Measurements from ENCODE around the gene ATOH1. TPM values are rescaled to one million over a fixed set of nuclear protein-coding genes. Genes with fewer than 3 reads are reported as not detected.

ATOH1 gene
- total RNA-seq, 4 donors from 2014 or later = not detected

- TF ChIP-seq CTCF (IDR thresholded peaks at IDR 0.05; ENCODE audit: low read depth) = no peak
Observed at GRCh38 chr4:93802045-93802444, 26.5 kb upstream of the ATOH1 start.

GRCh38 chr4:93809773-93810172, 18.8 kb upstream of the ATOH1 start:
- TF ChIP-seq CTCF (IDR thresholded peaks at IDR 0.05; ENCODE audit: low read depth) = no peak

- TF ChIP-seq CTCF (IDR thresholded peaks at IDR 0.05; ENCODE audit: low read depth) = no peak
Observed at GRCh38 chr4:93810340-93810992, 18.1 kb upstream of the ATOH1 start.

GRCh38 chr4:93813092-93813491, 15.5 kb upstream of the ATOH1 start:
- no peak for TF ChIP-seq CTCF (IDR thresholded peaks at IDR 0.05; ENCODE audit: low read depth)

GRCh38 chr4:93814141-93814540, 14.4 kb upstream of the ATOH1 start:
- no peak for TF ChIP-seq CTCF (IDR thresholded peaks at IDR 0.05; ENCODE audit: low read depth)

- TF ChIP-seq CTCF (IDR thresholded peaks at IDR 0.05; ENCODE audit: low read depth) = no peak
Observed at GRCh38 chr4:93814722-93815121, 13.8 kb upstream of the ATOH1 start.

GRCh38 chr4:93825551-93826216, 2.9 kb upstream of the ATOH1 start:
- no peak for TF ChIP-seq CTCF (IDR thresholded peaks at IDR 0.05; ENCODE audit: low read depth)
